ENCODE results near the gene ACBD6. TPM values are rescaled to one million over a fixed set of nuclear protein-coding genes. Genes with fewer than 3 reads are reported as not detected.

Gene ACBD6
- total RNA-seq, 1 donor from 2014 or later: 73.2 TPM

- H3K4me3 ChIP-seq (ENCODE audit: low read depth, low read length): no peak overlapping the region
- DNase-seq (ENCODE audit: low read depth): no peak
- TF ChIP-seq CTCF (IDR thresholded peaks at IDR 0.05; ENCODE audit: insufficient read depth, low read length, poor library complexity, severe bottlenecking): no peak
- H3K27me3 ChIP-seq (ENCODE audit: control insufficient read depth, insufficient read depth, low read length): no peaks in the 10 kb centered on the region
- no peaks in the 10 kb centered on the region for H3K36me3 ChIP-seq (ENCODE audit: control insufficient read depth, insufficient read depth, low read length)
Measured at GRCh38 chr1:180380259-180381183, 121.9 kb downstream of the ACBD6 start.

DNA sequence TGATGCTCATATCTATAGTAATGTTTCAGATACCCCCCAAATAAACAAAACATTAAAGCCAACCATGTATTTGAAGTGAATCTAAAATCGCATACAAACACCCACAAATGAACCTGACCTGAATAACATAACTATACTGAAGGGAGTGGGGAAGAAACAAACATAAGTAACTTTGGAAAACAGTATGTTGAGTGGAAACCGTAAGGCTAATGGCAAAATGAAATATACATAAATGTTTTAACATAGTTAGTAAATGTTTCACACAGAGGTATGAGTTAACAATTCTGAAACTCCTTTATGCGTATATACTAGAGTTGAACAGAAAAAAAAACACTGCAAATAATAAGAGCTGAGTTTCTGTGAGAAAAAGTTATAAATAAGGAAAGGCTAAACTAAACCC, 125.6 kb downstream of the ACBD6 start:
- DNase-seq (ENCODE audit: low read depth): no peak
- no peak for TF ChIP-seq CTCF (IDR thresholded peaks at IDR 0.05; ENCODE audit: insufficient read depth, low read length, poor library complexity, severe bottlenecking)
- H3K27me3 ChIP-seq (ENCODE audit: control insufficient read depth, insufficient read depth, low read length): no peaks in the 10 kb centered on the region
- H3K4me3 ChIP-seq (ENCODE audit: low read depth, low read length): no peak overlapping the region
- H3K36me3 ChIP-seq (ENCODE audit: control insufficient read depth, insufficient read depth, low read length): no peaks in the 10 kb centered on the region

- DNase-seq (ENCODE audit: low read depth): no peak
- no peaks in the 10 kb centered on the region for H3K36me3 ChIP-seq (ENCODE audit: control insufficient read depth, insufficient read depth, low read length)
- TF ChIP-seq CTCF (IDR thresholded peaks at IDR 0.05; ENCODE audit: insufficient read depth, low read length, poor library complexity, severe bottlenecking): no peak
- no peaks in the 10 kb centered on the region for H3K27me3 ChIP-seq (ENCODE audit: control insufficient read depth, insufficient read depth, low read length)
- no peak overlapping the region for H3K4me3 ChIP-seq (ENCODE audit: low read depth, low read length)
Measured at GRCh38 chr1:180376253-180376652, 126.1 kb downstream of the ACBD6 start.

- Histone ChIP-seq H3K36me3 (ENCODE audit: control insufficient read depth, insufficient read depth, low read length) (no peaks in the 10 kb centered on the region), H3K27me3 (ENCODE audit: control insufficient read depth, insufficient read depth, low read length) (no peaks in the 10 kb centered on the region), H3K4me3 (ENCODE audit: low read depth, low read length) (no peak overlapping the region)
- no peak for DNase-seq (ENCODE audit: low read depth)
- no peak for TF ChIP-seq CTCF (IDR thresholded peaks at IDR 0.05; ENCODE audit: insufficient read depth, low read length, poor library complexity, severe bottlenecking)
Measured at GRCh38 chr1:180372728-180373127, 129.6 kb downstream of the ACBD6 start.

GRCh38 chr1:180370597-180370996, 131.8 kb downstream of the ACBD6 start:
- TF ChIP-seq CTCF (IDR thresholded peaks at IDR 0.05; ENCODE audit: insufficient read depth, low read length, poor library complexity, severe bottlenecking): no peak
- Histone ChIP-seq H3K36me3 (ENCODE audit: control insufficient read depth, insufficient read depth, low read length) (no peaks in the 10 kb centered on the region), H3K27me3 (ENCODE audit: control insufficient read depth, insufficient read depth, low read length) (no peaks in the 10 kb centered on the region), H3K4me3 (ENCODE audit: low read depth, low read length) (no peak overlapping the region)
- DNase-seq (ENCODE audit: low read depth): no peak

- H3K4me3 ChIP-seq (ENCODE audit: low read depth, low read length): no peak overlapping the region
- no peaks in the 10 kb centered on the region for H3K27me3 ChIP-seq (ENCODE audit: control insufficient read depth, insufficient read depth, low read length)
- H3K36me3 ChIP-seq (ENCODE audit: control insufficient read depth, insufficient read depth, low read length): no peaks in the 10 kb centered on the region
- no peak for DNase-seq (ENCODE audit: low read depth)
- TF ChIP-seq CTCF (IDR thresholded peaks at IDR 0.05; ENCODE audit: insufficient read depth, low read length, poor library complexity, severe bottlenecking): no peak
Measured at GRCh38 chr1:180370188-180370587, 132.2 kb downstream of the ACBD6 start.
